Psoas muscle (tissue), 8 donors: ENCODE data around the gene CYS1. TPM values are rescaled to one million over a fixed set of nuclear protein-coding genes. Genes with fewer than 3 reads are reported as not detected.

ENCODE experiments used
- ATAC-seq, 4 donors: fragments of 200-7000 bp; cut with Tn5 transposase; one replicate each; pipeline ENCODE4 v1.9.1; 2020; ENCODE audit warnings: moderate library complexity in 3 of 4, mild to moderate bottlenecking in 2 of 4
- DNase-seq, 2 donors: peaks; one replicate each; pipeline ENCODE4 v3.0.0-alpha.2; 2020
- H3K27ac ChIP-seq: fragments of 200-600 bp; one replicate; pipeline ENCODE4 v1.8.0; 2022
- H3K27me3 ChIP-seq, 3 donors: fragments of 200-600 bp in 1 of 3; one replicate each; pipeline versions ENCODE4 v1.6.1 to v1.8.0; 2013 to 2022; ENCODE audit warnings: low read length in 2 of 3, mild to moderate bottlenecking in 2 of 3, moderate library complexity in 1 of 3; ENCODE audit not compliant: insufficient read depth in 3 of 3
- H3K36me3 ChIP-seq, 2 donors: fragments of 200-600 bp in 1 of 2; one replicate each; pipeline versions ENCODE4 v1.6.1 to v1.8.0; 2013 to 2022; ENCODE audit warnings: low read depth in 1 of 2, mild to moderate bottlenecking in 1 of 2, moderate library complexity in 1 of 2; ENCODE audit not compliant: insufficient read depth in 1 of 2
- H3K4me1 ChIP-seq: fragments of 200-600 bp; one replicate; pipeline ENCODE4 v1.8.0; 2022
- H3K4me3 ChIP-seq: fragments of 200-600 bp; one replicate; pipeline ENCODE4 v1.8.0; 2022; ENCODE audit warnings: mild to moderate bottlenecking
- H3K9me3 ChIP-seq: fragments of 200-600 bp; one replicate; pipeline ENCODE4 v1.8.0; 2022
- CTCF ChIP-seq: fragments of 200-600 bp; IDR thresholded peaks from one replicate; pipeline ENCODE4 v1.8.0; 2022; ENCODE audit warnings: antibody characterized with exemption
- WGBS, 3 donors: extraction: QIAGEN DNeasy Blood & Tissue Kit; methylation state at CpG; one replicate each; pipeline versions ENCODE4 v1.1.6 to v1.1.7; 2013; 5-methylcytosine and 5-hydroxymethylcytosine counted together
- intact Hi-C, 2 donors: fragments of 100-400 bp; cut with DNase I; formaldehyde crosslinking; loops; one replicate each; pipeline versions ENCODE4 v1.11.0 to v1.14.2; 2022
- polyA plus RNA-seq, 3 donors: library from polyadenylated mRNA; stranded (reverse); fragments of 200-250 nt; gene quantifications; one replicate each; pipeline ENCODE4 v1.2.3, GENCODE V29; 2013
- total RNA-seq, 4 donors: library from RNA; stranded (reverse); fragmentation: NEBNext Ultra II Directional in 2 of 4; extraction: Animal tissue kit (Norgen Biotek cat#: 25700) in 2 of 4; gene quantifications; one replicate each; pipeline versions ENCODE4 v1.2.1 to v1.2.4, GENCODE V29; 2021 to 2023
- donor health status: healthy with polysubstance abuse.
- donor health status: DM: no; HTN: no; CAD: no; lungs with moderate emphysema.
- donor health status: Bipolar disorder and iron deficiency.
- donor health status: healthy.
- donor health status: DM: yes; HTN: yes; CAD: no.
- donor health status: DM: no; HTN: no; CAD: no.
- donor health status: DM: no; HTN: no; CAD: no.
- donor health status: DM: yes; HTN: yes; CAD: no.

The CYS1 gene
- total and polyA plus RNA-seq, 7 donors = 0.06 to 0.58 (median 0.13) TPM

- Histone ChIP-seq H3K4me1 (no peaks in the 10 kb centered on the region), H3K27ac (no peak overlapping the region), H3K27me3 (peaks cover 0 to 47% (median 9%) of the 10 kb centered on the region in 3 donors), H3K4me3 (no peak overlapping the region), H3K9me3 (no peaks in the 10 kb centered on the region), H3K36me3 (no peaks in the 10 kb centered on the region)
- 65 to 78% (median 77%) methylated on average over 6 of the region's 6 CpGs for WGBS, 3 donors
- no peak for TF ChIP-seq CTCF
- DNase-seq (no peak), ATAC-seq (no peak)
- intact Hi-C loops = no loop called here
These were observed 4.9 kb upstream of the CYS1 start for GRCh38 chr2:10085043-10085667.

GRCh38 chr2:10084223-10084865 is 4.1 kb upstream of the CYS1 start:
- peaks cover under 1% of the 10 kb centered on the region for H3K4me1 ChIP-seq
- ATAC-seq = peak in 1 of 4 donors; percentile 50
- H3K36me3 ChIP-seq = no peaks in the 10 kb centered on the region
- H3K27me3 ChIP-seq = peaks cover 0 to 51% (median 11%) of the 10 kb centered on the region in 3 donors
- no peaks in the 10 kb centered on the region for H3K9me3 ChIP-seq
- no peak overlapping the region for H3K4me3 ChIP-seq
- 67 to 76% (median 71%) methylated on average over 12 of the region's 12 CpGs for WGBS, 3 donors
- intact Hi-C loops = no loop called here
- no peak for TF ChIP-seq CTCF
- H3K27ac ChIP-seq = no peak overlapping the region
- no peak for DNase-seq

GRCh38 chr2:10083692-10084211 is 3.5 kb upstream of the CYS1 start:
- Histone ChIP-seq H3K27me3 (peaks cover 0 to 57% (median 14%) of the 10 kb centered on the region in 3 donors), H3K36me3 (no peaks in the 10 kb centered on the region), H3K9me3 (no peaks in the 10 kb centered on the region), H3K4me3 (no peak overlapping the region), H3K27ac (no peak overlapping the region), H3K4me1 (peaks cover 6% of the 10 kb centered on the region)
- no peak for TF ChIP-seq CTCF
- DNase-seq = no peak
- intact Hi-C loops = no loop called here
- WGBS, 3 donors = 60 to 67% (median 65%) methylated on average over 13 of the region's 13 CpGs
- no peak for ATAC-seq

- no peak for TF ChIP-seq CTCF
- H3K9me3 ChIP-seq = no peaks in the 10 kb centered on the region
- intact Hi-C loops = no loop called here
- no peak overlapping the region for H3K4me3 ChIP-seq
- no peak for ATAC-seq
- peaks cover 0 to 64% (median 20%) of the 10 kb centered on the region in 3 donors for H3K27me3 ChIP-seq
- peaks cover 8% of the 10 kb centered on the region for H3K4me1 ChIP-seq
- H3K27ac ChIP-seq = no peak overlapping the region
- DNase-seq = no peak
- WGBS, 3 donors = 37 to 49% (median 37%) methylated on average over 5 of the region's 5 CpGs
- H3K36me3 ChIP-seq = no peaks in the 10 kb centered on the region
These were observed 2.8 kb upstream of the CYS1 start for GRCh38 chr2:10083046-10083445.
